Smooth muscle cell (in vitro differentiated cells): ENCODE results near the gene CHST13. TPM values are rescaled to one million over a fixed set of nuclear protein-coding genes. Genes with fewer than 3 reads are reported as not detected.
A peak's percentile ranks its signal among the peaks of the same experiment; 100 is the strongest.

ENCODE experiments used
- DNase-seq: peaks from one replicate; lab custom pipeline; 2025; ENCODE audit not compliant: unreplicated experiment; lab: John Stamatoyannopoulos, UW
- H2AFZ ChIP-seq: fragments of 200-600 bp; sonication (generic); 2 replicates; pipeline ENCODE4 v1.6.0; 2016; ENCODE audit warnings: antibody characterized with exemption, low read depth, mild to moderate bottlenecking
- H3F3A ChIP-seq: fragments of 200-600 bp; sonication (generic); 2 replicates; pipeline ENCODE4 v1.6.0; 2017; ENCODE audit warnings: antibody characterized with exemption, low read depth
- H3K27ac ChIP-seq: fragments of 200-600 bp; sonication (generic); 2 replicates; pipeline ENCODE4 v1.5.1; 2016; ENCODE audit warnings: low read depth, mild to moderate bottlenecking
- H3K27me3 ChIP-seq: fragments of 200-600 bp; sonication (generic); 2 replicates; pipeline ENCODE4 v1.6.1; 2016; ENCODE audit warnings: low read depth, mild to moderate bottlenecking
- H3K36me3 ChIP-seq: fragments of 200-600 bp; sonication (generic); 2 replicates; pipeline ENCODE4 v1.5.1; 2016; ENCODE audit warnings: low read depth
- H3K4me1 ChIP-seq: fragments of 200-600 bp; sonication (generic); 2 replicates; pipeline ENCODE4 v1.5.1; 2016; ENCODE audit warnings: low read depth
- H3K4me2 ChIP-seq: fragments of 200-600 bp; sonication (generic); 2 replicates; pipeline ENCODE4 v1.6.0; 2016; ENCODE audit warnings: mild to moderate bottlenecking
- H3K4me3 ChIP-seq: fragments of 200-600 bp; sonication (generic); 2 replicates; pipeline ENCODE4 v1.5.1; 2016; ENCODE audit warnings: mild to moderate bottlenecking
- H3K79me2 ChIP-seq: fragments of 200-600 bp; sonication (generic); 2 replicates; pipeline ENCODE4 v1.6.0; 2016; ENCODE audit warnings: low read depth, mild to moderate bottlenecking
- H3K9ac ChIP-seq: fragments of 200-600 bp; sonication (generic); 2 replicates; pipeline ENCODE4 v1.6.0; 2016; ENCODE audit warnings: low read depth
- H3K9me3 ChIP-seq: fragments of 200-600 bp; sonication (generic); replicated peaks from 2 replicates; pipeline ENCODE4 v1.5.1; 2016; ENCODE audit warnings: low read depth
- H4K20me1 ChIP-seq: fragments of 200-600 bp; sonication (generic); 2 replicates; pipeline ENCODE4 v1.6.0; 2016; ENCODE audit warnings: low read depth
- WGBS: methylation state at CpG from one replicate; pipeline ENCODE4 v1.1.7; 2016; ENCODE audit warnings: low lambda C conversion rate; 5-methylcytosine and 5-hydroxymethylcytosine counted together
- polyA plus RNA-seq: library from polyadenylated mRNA; unstranded; fragments of >200 nt; fragmentation: Nextera tagmentation; extraction: Ambion mirVana; gene quantifications from 2 replicates; pipeline ENCODE4 v1.2.1, GENCODE V29; 2016
- total RNA-seq: library from RNA; depleted of rRNA; stranded (reverse); fragments of >200 nt; gene quantifications from 2 replicates; pipeline ENCODE4 v1.2.3, GENCODE V29; 2014
- TF ChIP-seq, protein P1 (sequence below): fragments of 200-600 bp; sonication (generic); IDR thresholded peaks from 2 replicates; pipeline ENCODE4 v1.5.1; 2017; ENCODE audit warnings: borderline replicate concordance, mild to moderate bottlenecking, antibody characterized with exemption; ENCODE audit not compliant: insufficient read depth, poor library complexity, severe bottlenecking

Gene CHST13
- total and polyA plus RNA-seq, 2 experiments from 2014 or later, result not detected

DNA sequence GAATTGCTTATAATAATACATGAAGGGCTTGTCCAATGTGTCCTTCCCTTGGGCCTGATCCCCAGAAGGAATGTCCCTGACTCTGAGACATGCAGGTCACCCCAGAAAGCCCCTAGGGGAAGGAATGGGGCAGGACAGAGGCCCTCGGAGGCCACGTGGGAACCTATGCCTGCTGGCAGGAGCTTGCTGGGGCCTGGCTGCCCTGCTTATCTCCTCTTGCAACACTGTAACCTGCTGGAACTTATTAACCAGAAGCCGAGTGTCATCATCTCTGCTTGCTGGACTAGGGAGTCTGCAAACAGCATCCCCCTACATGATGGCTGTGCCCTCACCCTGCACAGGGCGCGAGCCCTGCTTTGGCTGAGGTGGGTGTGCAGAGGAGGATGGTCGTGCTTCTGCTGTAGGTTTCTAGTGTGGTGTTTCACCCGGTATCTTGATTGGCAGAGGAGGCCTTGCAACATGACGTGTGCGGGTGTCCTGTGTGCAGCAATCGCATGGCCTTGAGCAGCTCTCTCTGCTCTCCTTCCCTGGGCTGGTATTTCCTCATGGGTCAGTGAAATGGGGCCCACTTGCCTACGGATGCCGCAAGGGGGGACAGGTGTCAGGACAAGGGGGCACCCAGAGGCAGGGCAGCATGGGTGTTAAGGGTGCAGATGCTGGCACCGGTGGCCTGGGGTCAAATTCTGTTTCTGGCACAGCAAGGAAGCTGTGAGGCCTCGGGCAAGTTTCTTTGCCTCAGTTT is 5.0 kb downstream of the CHST13 start:
- H3F3A ChIP-seq, result no peaks in the 10 kb centered on the region
- no peaks in the 10 kb centered on the region for H3K4me1 ChIP-seq
- peak; percentile 23 for DNase-seq
- H3K9me3 ChIP-seq, result no peaks in the 10 kb centered on the region
- no peak overlapping the region for H3K4me3 ChIP-seq
- no peak overlapping the region for H2AFZ ChIP-seq
- H3K4me2 ChIP-seq, result no peak overlapping the region
- peaks cover 29% of the 10 kb centered on the region for H3K27me3 ChIP-seq
- no peak overlapping the region for H3K9ac ChIP-seq
- WGBS, result 60% methylated on average over 14 of the region's 14 CpGs
- H3K27ac ChIP-seq, result no peak overlapping the region
- H3K79me2 ChIP-seq, result no peaks in the 10 kb centered on the region
- no peaks in the 10 kb centered on the region for H4K20me1 ChIP-seq
- TF ChIP-seq, protein P1, sequence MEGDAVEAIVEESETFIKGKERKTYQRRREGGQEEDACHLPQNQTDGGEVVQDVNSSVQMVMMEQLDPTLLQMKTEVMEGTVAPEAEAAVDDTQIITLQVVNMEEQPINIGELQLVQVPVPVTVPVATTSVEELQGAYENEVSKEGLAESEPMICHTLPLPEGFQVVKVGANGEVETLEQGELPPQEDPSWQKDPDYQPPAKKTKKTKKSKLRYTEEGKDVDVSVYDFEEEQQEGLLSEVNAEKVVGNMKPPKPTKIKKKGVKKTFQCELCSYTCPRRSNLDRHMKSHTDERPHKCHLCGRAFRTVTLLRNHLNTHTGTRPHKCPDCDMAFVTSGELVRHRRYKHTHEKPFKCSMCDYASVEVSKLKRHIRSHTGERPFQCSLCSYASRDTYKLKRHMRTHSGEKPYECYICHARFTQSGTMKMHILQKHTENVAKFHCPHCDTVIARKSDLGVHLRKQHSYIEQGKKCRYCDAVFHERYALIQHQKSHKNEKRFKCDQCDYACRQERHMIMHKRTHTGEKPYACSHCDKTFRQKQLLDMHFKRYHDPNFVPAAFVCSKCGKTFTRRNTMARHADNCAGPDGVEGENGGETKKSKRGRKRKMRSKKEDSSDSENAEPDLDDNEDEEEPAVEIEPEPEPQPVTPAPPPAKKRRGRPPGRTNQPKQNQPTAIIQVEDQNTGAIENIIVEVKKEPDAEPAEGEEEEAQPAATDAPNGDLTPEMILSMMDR, result peak; percentile 39
- no peaks in the 10 kb centered on the region for H3K36me3 ChIP-seq

DNA sequence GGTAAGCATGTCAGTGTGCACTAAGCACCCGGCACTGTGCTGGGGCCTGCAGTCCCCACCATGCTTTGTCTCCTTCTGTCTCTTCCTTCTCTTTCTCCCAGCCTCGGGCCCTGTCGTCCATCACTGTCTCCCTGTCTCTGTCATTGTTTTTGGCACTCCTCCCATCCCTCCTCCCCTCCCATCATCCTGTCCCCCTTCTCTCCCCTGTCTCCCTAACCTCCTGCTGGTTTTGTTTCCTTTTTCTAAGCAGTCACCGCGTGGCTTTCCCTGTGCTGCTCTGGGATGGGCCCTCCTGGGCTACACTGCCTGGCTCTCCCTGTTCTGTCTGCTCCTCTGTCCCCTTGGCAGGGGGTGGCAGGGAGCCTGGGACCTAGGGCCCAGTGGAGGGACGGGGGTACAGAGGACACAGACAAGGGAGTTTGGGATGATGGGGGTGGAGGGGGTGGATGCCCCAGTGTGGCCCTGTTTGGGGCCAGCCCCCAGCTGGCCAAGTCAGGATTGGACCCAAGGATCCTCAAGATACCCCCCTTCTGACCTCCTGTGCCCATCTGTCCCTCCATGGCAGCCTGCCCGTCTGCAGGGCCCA is 5.7 kb downstream of the CHST13 start:
- TF ChIP-seq, protein P1, result no peak
- H3K4me1 ChIP-seq, result no peaks in the 10 kb centered on the region
- H3K9me3 ChIP-seq, result no peaks in the 10 kb centered on the region
- peaks cover 30% of the 10 kb centered on the region for H3K27me3 ChIP-seq
- H3K79me2 ChIP-seq, result no peaks in the 10 kb centered on the region
- H3K27ac ChIP-seq, result no peak overlapping the region
- no peaks in the 10 kb centered on the region for H4K20me1 ChIP-seq
- 84% methylated on average over 6 of the region's 7 CpGs for WGBS
- no peak overlapping the region for H3K4me2 ChIP-seq
- H2AFZ ChIP-seq, result no peak overlapping the region
- no peak overlapping the region for H3K9ac ChIP-seq
- DNase-seq, result no peak
- no peaks in the 10 kb centered on the region for H3F3A ChIP-seq
- H3K4me3 ChIP-seq, result no peak overlapping the region
- no peaks in the 10 kb centered on the region for H3K36me3 ChIP-seq

DNA sequence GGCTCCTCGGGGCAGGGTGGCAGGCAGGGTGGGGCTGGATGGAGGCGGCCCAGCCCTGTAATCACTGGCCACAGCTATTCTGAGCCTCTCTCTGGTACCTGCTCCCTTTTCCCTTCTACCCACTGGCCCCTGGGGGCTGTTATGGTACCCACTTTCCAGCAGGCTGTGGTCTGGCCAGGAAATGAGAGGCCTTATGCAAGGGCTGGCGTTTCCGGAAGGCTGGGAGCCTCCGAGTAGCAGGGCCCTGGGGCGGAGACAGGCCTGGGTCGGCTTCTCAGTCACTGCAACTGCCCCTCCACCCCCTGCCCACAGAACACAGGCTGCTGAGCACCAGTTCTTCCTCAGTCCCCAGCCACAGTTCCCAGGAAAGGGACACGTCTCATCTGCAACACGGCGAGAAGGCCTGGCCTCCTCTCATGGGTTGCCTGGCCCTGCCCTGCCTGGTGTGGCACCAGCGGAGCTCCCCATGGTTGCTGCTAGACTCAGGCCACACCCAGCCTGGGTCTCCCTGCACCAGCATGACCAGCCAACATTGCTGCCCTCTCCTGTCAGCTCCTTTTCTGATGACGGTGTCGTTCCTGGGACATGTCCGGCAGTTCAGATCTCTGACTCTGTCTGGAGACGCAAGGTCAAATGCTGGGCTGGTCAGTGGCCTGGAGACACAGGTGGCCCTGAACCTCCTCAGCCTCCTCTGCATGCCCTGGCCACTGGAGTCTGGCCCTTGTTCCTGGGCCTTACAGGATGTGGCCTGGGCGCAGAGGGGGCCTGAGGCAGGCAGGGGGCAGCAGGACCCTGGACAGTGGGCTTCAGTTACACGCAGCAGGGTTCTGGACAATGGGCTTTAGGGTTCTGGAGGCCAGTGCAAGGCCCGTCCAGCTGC is 6.5 kb downstream of the CHST13 start:
- H3K79me2 ChIP-seq, result no peaks in the 10 kb centered on the region
- TF ChIP-seq, protein P1, result no peak
- H3K4me3 ChIP-seq, result no peak overlapping the region
- no peaks in the 10 kb centered on the region for H3F3A ChIP-seq
- peaks cover 28% of the 10 kb centered on the region for H3K27me3 ChIP-seq
- H3K27ac ChIP-seq, result no peak overlapping the region
- no peak overlapping the region for H3K9ac ChIP-seq
- no peaks in the 10 kb centered on the region for H3K36me3 ChIP-seq
- H3K4me2 ChIP-seq, result no peak overlapping the region
- no peaks in the 10 kb centered on the region for H3K9me3 ChIP-seq
- WGBS, result 87% methylated on average over 18 of the region's 18 CpGs
- no peak overlapping the region for H2AFZ ChIP-seq
- H4K20me1 ChIP-seq, result no peaks in the 10 kb centered on the region
- DNase-seq, result no peak
- H3K4me1 ChIP-seq, result no peaks in the 10 kb centered on the region
